Epithelial cell of proximal tubule (primary cell): ENCODE measurements around the gene ZPR1. TPM values are rescaled to one million over a fixed set of nuclear protein-coding genes. Genes with fewer than 3 reads are reported as not detected.

Experiments
- DNase-seq: peaks from one replicate; pipeline ENCODE4 v3.0.0-alpha.2; 2011; ENCODE audit warnings: low read depth
- H3K4me3 ChIP-seq: 2 replicates; pipeline ENCODE4 v1.5.1; 2011; ENCODE audit warnings: low read depth, mild to moderate bottlenecking, low read length
- CTCF ChIP-seq: conservative IDR thresholded peaks from 2 replicates; pipeline ENCODE4 v1.5.1; 2012; ENCODE audit warnings: low read depth, mild to moderate bottlenecking, low read length
- total RNA-seq: library from RNA; depleted of rRNA; stranded (reverse); fragments of >200 nt; gene quantifications from 2 replicates; pipeline ENCODE4 v1.2.3, GENCODE V29; 2015

Gene ZPR1
- total RNA-seq, 1 donor from 2014 or later = 39.4 TPM

GRCh38 chr11:116791813-116792143 lies 4.0 kb upstream of the ZPR1 start, which contains the start of gene APOA5:
Gene APOA5, minus strand, starts transcription at chr11:116791879. Its CDS starts 19 bp downstream, at chr11:116791860.
- TF ChIP-seq CTCF = no peak
- DNase-seq = no peak
- H3K4me3 ChIP-seq = no peak within 1 kb of the TSS

GRCh38 chr11:116791002-116791812 lies 3.4 kb upstream of the ZPR1 start:
- no peak overlapping the region for H3K4me3 ChIP-seq
- DNase-seq = no peak
- TF ChIP-seq CTCF = peak; percentile 89

GRCh38 chr11:116790167-116791001 lies 2.6 kb upstream of the ZPR1 start:
- no peak for TF ChIP-seq CTCF
- H3K4me3 ChIP-seq = no peak overlapping the region
- no peak for DNase-seq

GRCh38 chr11:116788975-116789374 lies 1.2 kb upstream of the ZPR1 start:
- no peak for DNase-seq
- H3K4me3 ChIP-seq = no peak overlapping the region
- TF ChIP-seq CTCF = no peak

GRCh38 chr11:116788534-116788933 lies 711 bp upstream of the ZPR1 start:
- DNase-seq = no peak
- H3K4me3 ChIP-seq = peak overlapping the region; percentile 89
- no peak for TF ChIP-seq CTCF

GRCh38 chr11:116787436-116787785 lies 412 bp downstream of the ZPR1 start:
- TF ChIP-seq CTCF = no peak
- peak overlapping the region; percentile 89 for H3K4me3 ChIP-seq
- no peak for DNase-seq
